ENCODE data around the gene PDXK.

DNA sequence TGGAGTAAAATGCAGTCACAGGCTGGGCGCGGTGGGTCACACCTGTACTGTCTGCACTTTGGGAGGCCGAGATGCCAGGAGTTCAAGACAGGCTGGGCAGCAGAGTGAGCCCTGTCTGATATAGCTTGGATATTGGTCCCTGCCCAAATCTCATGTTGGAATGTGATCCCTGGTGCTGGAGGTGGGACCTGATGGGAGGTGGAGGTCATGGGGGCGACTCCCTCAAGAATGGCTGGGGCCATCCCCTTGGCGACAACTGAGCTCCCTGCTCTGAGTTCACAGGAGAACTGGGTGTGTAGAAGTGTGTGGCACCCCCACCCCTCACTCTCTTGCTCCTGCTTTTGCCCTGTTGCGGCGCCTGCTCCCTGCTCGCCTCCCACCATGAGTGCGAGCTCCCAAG lies 11.5 kb upstream of the PDXK start:
- no peak for TF ChIP-seq EZH2phosphoT487 (conservative IDR thresholded peaks at IDR 0.05; ENCODE audit: low read length)
- TF ChIP-seq, protein P1, sequence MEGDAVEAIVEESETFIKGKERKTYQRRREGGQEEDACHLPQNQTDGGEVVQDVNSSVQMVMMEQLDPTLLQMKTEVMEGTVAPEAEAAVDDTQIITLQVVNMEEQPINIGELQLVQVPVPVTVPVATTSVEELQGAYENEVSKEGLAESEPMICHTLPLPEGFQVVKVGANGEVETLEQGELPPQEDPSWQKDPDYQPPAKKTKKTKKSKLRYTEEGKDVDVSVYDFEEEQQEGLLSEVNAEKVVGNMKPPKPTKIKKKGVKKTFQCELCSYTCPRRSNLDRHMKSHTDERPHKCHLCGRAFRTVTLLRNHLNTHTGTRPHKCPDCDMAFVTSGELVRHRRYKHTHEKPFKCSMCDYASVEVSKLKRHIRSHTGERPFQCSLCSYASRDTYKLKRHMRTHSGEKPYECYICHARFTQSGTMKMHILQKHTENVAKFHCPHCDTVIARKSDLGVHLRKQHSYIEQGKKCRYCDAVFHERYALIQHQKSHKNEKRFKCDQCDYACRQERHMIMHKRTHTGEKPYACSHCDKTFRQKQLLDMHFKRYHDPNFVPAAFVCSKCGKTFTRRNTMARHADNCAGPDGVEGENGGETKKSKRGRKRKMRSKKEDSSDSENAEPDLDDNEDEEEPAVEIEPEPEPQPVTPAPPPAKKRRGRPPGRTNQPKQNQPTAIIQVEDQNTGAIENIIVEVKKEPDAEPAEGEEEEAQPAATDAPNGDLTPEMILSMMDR (IDR thresholded peaks at IDR 0.05; ENCODE audit: insufficient read depth, low read length, poor library complexity, severe bottlenecking): no peak
